GM19035 (cell line): Measurements from ENCODE around the gene CIAO3.

Experiments
- ATAC-seq: cut with Tn5 transposase; IDR thresholded peaks from one replicate; pipeline ENCODE4 v1.9.1; 2021; ENCODE audit not compliant: unreplicated experiment

The CIAO3 gene

DNA sequence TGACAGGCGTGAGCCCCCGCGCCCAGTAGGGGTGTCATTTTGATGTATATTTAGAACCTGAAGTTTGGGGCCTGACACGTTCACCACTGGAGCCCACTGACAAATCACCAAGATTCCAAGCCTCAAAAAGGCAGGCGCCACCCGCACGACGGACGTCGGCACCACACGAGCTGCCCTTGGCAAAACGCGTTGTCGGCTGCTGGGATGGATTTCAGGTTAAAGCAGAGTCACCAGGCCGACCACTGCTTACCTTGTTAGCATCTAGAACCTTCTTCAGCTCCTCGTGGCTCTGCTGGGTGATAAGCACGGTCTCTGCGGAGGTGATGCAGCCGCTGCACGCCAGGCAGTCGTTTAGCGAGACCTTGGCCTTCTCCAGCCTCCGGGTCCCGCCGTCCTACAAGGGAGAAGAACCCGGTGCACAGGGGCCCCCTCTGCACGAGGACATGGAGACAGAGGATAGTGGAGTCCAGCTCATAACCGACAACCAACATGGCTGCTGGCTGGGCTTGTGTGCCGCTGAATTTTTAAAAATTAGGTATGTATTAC is 3.8 kb downstream of the CIAO3 start:
- no peak for ATAC-seq

DNA sequence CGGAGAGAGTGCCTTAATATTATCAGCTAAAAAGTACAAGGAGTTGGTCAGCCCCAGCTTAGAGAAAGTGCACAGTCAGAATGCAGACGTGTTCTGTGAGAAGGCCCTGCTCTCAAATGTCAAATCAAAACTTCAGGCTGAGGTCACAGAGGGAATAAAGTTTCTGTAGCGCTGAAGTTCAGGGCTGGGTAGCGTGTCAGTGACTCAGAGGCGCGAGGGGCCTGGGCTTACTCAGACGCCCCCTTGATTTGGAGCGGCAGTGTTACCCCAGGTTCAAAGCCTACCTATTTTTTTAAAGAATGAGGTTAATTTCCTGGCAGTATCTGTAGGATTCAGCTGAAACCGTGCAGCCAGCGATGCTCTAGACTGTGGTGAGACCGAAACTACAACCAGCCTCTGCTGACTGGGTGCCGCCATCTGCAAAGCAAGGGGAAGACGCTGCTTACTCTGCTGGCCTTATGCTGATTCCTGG is 4.8 kb downstream of the CIAO3 start:
- peak; percentile 34 for ATAC-seq

DNA sequence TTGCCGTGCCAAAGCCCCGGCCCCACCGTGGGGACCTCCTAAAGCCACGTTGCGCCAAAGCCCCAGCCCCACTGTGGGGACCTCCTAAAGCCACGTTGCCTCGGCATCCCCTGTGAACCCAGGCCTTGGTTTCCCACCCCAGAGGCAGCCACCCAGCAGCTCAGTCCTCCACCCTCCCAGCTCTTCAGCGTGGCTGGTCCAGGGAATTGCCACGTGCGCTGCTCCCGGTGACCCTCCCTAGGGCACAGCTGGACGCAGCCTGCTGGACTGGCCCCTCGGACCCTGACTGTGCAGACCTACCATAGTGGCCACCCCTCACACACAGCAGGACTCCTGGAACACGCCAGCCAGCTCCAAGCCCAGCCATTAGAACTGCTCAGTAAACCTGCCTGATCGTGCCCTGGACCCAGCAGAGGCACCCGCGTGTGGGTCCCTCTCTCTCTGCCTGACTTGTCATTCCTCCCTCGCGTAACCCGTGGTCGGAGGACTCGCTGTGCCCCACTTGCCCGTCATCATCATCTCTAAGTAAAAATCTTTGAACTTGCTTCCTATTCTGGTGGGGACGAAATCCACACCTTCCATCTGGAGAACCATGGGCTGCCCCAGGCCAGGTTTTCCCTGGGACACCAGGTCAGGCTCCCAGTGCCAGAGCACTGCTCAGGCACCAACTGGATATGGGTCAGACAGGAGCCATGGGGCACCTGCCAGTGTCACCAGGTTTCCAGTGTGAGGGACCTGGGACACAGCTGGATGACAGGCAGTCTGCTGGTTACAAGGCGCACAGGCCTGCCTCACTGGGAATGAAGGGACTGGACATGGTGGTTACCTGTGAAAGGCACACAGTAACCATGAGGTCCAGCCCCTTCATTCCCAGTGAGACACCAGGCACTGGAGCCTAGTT is 5.6 kb downstream of the CIAO3 start:
- no peak for ATAC-seq

DNA sequence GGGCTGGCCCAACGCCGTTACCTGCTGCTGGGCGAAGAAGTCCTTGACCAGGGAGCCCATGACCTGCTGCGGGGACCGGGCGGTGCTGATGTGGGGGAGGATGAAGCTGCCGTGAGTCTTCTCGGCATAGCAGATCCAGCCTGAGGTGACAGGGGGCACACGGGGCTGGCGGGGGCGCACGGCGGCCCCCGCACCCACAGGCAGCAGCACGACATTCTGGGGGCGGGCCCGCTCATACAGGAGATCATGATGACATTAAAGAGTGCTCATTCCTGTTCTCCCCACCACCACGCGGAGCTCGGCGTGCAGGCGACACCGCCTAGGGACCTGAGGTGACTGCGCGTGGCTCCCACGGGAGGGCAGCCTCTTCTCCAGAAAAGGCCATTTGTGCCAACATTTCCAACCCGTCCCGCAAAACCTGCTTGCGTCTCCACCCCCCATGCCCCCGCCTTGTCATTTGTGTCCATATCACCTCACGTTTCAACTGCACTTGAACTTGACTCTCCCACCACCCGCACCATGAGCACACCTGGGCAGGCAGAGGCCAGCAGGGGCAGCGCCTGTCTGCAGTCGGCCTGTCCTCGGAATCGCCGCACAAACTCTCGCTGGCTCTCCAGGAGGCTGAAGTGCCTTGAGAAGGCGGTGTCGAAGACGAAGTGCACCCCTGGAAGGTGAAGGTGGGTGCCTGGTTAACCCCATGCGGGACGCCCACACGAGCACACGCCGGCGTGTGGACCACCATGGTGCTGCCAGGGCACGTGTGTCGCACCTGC is 6.4 kb downstream of the CIAO3 start:
- no peak for ATAC-seq

DNA sequence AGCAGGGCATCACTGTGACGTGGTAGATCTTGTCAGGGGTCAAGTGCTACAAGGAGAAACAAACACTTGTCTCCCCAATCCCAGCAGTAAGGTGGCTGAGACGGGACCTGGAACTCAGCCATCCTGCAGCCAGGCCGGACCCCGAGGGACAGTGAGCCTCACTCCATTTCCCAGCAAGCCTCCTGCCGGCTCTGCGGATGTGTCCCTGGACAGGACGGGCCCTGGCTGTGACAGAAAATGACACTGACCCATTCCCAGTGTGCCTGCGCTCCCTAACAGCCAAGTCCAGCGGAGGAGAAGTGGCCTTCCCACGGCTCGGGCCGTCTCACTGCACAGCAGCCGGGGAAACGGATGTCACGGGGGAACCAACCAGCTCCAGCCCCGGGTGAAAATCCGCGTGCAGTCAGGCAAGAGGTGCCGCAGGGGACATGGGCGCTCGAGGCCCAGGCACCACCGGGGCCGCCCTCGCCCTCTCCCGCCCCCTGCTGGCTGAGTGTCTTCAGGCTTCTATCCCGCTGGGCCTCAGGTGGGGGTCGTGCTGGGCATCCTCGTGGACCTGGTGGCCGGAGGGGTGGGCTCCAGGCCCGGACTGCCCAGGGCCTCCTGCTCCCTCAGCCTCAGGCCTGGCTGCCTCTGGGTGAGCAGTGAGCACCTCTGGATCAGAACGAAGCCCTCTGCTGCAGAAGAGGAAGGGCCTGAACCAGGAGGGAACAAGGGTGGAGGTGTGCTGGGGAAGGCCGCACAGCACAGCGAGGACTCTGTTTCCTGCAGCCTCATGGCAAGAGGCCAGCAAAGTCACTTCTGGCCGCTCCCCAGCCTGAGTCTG is 7.2 kb downstream of the CIAO3 start:
- no peak for ATAC-seq

DNA sequence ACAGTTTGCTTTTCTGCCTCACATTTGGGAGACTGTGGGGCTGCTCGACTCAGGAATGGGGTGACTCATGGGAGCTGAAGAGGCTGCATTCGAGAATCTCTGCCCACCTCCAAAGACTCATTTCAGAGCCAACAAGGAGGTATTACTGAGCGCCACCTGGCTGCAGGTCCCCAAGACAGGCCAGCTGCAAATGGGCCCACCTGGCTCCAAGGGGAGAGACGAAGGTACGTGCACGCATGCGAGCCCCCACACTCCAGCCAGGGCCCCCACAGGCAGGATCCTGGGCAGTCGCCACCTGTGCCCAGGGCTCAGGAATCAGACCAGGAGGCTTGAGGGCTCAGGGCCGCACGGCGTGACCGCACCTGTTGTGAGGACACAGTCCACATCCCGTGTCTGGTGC is 7.9 kb downstream of the CIAO3 start:
- no peak for ATAC-seq

DNA sequence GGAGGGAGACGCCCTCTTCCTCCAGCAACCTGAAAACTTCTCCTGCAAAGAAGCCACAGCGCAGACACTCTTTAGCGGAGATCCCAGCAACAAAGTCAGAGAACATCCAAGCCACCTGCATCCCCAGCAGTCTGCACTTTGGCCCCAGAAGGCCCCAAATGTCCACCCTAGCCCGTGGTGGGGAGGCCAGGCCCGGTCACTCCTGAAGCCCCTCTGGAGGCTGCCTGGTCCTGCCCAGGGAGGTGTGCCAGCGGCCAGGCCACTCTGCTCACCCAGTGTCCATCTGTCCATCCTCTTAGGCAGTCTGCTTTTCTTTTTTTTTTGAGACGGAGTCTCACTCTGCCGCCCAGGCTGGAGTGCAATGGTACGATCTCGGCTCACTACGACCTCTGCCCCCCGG is 8.5 kb downstream of the CIAO3 start:
- no peak for ATAC-seq

DNA sequence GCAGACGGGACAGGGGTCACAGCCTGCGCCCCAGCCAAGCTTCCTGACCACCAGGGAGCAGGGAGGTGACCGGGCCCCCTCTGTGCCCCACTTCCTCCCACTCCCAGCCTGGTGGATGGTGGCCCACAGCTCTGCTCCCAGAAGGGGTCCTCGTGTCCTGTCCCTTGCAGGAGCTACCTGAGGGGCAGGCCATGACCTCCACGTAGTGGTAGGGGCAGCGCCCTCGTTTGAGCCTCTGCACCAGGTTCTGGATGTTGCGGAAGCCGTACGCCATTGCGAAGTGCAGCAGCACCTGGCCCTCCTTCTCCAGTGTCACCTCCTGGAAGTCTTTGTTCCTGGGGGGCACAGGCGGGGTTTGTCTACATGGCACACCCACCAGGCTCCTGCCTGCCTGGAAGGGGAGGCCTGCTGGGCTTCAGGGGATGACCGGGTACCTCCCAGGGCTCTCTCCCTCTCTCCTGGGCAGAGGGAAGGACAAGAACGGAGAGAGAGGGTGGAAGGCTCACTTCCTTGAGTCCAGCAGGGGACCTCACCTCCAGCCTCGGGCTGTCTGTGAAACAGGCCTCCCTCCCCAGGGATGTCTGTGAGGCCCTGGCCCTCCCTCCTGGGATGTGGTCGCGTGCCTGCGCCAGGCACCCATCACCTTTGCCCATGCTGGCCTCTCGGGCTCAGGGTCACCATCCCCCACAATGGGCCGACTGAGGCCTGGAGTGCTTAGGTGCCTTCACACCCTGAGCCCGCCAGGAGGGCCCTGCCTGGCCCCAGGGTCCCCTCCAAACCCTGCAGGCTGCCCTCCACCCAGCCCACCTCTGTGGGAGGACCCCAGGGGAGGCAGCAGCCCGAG is 9.9 kb downstream of the CIAO3 start:
- no peak for ATAC-seq

DNA sequence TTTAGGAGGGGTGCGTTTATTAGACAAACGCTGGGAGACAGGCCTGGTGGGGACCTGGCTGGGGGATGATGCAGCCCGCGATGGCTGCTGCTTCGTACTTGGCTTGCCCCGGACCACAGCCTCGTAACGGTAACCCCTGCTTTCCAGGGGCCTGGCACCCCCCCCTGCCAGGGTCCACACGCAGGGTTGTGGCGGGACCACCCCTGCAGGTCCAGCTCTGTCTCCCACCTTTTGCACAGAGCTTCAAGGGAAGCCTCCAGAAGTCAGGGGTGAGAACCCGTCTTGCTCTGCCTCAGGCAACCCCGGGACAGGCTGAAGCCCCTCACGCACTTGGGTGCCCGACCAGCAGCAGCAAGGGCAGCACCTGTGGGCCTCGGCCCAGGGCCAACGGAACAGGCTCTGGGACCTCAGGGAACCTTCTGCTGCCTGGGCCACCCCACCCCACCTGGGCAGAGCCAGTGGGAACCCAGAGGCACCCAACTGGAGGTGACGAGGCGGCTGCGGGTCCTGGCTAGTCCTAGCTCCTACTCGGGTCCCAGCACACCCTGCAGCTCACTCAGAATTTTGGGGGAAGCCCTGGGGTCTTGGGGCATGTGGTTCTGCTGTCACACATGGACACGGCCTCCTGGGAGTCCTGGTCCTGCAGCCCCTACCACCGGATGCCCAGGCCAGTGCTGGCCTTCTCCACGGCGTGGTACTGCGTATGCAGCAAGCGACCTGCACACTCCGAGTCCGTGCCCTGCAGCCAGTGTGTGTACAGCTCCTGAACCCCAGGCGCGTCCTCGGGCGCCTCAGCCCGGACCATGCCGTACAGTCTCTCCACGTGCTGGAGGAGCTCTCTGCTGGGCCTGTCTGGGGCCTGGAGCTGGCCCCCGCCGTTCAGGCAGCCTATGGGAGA is 10.8 kb downstream of the CIAO3 start:
- ATAC-seq: no peak

DNA sequence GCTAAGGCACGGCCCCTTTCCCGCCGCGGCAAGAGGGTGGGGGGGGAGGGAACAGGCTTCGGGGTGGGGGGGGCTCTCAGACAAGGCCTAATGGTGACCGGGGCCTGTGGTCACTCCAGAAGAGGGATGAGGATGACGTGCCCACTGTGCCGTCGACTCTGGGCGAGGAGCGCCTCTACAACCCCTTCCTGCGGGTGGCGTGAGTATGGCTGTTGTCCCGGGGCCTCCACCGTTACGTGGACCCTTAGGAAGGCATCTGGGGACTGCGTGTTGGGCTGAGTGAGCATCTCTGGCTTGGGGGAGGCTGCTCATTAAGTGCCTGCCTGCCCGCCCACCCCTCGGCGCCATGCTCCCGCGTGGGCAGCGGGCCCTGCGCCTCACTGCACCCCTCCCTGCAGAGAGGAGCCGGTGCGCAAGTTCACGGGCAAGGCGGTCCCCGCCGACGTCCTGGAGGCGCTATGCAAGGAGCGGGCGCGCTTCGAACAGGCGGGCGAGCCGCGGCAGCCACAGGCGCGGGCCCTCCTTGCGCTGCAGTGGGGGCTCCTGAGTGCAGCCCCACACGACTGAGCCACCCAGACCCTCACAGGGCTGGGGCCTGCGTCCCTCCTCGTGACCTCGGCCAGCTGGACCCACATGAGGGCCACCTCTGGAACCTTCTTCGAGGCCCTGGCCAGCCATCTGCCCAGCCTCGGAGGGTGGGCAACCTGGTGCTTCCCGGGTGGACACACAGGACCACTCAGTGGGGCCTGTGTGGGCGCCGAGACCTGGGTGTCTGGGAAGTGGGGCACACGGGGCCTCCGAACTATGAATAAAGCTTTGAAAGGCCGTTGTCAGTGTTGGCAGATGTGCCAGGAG is 11.7 kb downstream of the CIAO3 start:
- ATAC-seq: no peak

DNA sequence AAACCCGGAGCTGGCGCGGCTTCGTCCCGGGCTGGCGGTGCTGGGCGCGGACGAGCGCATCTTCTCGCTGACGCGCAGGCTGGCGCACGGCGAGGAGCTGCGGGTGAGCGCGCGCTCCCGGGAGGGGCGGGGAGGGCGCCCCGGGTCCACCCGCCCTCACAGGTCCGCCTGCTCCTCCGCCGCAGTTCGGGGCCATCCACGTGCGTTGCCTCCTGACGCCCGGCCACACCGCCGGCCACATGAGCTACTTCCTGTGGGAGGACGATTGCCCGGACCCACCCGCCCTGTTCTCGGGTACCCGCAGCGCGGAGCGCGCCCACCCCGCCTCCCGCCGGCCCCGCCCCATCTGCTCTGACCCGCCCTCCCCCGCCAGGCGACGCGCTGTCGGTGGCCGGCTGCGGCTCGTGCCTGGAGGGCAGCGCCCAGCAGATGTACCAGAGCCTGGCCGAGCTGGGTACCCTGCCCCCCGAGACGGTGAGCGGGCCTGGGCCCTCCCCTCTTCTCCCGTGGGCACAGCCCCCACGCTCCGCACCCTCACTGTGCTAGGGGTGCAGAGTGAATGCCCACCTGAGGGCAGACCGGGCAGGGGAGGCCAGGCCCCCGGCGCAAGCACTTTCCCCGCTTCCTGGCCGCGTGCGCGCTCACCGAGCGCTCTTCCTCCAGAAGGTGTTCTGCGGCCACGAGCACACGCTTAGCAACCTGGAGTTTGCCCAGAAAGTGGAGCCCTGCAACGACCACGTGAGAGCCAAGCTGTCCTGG is 12.5 kb downstream of the CIAO3 start:
- peak; percentile 36 for ATAC-seq

DNA sequence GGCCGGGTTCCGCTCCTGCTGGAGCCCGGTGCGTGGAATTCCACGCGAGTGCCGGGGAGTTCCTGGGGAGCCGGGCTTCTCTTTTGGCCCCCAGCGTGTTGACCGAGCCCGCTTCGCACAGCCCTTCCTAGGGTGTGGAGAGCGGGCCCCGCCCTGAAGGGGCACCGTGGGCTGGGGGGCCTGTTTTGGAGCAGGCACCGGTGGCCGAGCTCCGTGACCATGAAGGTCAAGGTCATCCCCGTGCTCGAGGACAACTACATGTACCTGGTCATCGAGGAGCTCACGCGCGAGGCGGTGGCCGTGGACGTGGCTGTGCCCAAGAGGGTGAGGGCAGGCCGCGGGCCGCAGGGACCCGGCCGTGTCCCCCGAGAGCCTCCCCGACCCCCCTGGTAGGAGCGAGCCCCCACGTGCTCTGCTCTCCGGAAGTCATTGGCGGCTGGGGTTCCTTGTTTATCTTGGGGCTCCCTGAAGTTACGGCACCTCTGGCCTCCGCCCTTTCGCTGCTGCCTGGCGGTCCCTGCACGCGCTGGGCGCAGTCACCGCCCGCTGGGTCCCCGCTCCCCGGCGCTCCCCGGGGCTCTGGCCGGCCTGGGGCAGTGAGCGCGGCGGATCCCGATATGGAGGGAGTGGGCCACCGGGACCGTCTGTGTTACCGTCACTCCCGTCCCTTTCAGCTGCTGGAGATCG is 13.4 kb downstream of the CIAO3 start:
- peak; percentile 13 for ATAC-seq

DNA sequence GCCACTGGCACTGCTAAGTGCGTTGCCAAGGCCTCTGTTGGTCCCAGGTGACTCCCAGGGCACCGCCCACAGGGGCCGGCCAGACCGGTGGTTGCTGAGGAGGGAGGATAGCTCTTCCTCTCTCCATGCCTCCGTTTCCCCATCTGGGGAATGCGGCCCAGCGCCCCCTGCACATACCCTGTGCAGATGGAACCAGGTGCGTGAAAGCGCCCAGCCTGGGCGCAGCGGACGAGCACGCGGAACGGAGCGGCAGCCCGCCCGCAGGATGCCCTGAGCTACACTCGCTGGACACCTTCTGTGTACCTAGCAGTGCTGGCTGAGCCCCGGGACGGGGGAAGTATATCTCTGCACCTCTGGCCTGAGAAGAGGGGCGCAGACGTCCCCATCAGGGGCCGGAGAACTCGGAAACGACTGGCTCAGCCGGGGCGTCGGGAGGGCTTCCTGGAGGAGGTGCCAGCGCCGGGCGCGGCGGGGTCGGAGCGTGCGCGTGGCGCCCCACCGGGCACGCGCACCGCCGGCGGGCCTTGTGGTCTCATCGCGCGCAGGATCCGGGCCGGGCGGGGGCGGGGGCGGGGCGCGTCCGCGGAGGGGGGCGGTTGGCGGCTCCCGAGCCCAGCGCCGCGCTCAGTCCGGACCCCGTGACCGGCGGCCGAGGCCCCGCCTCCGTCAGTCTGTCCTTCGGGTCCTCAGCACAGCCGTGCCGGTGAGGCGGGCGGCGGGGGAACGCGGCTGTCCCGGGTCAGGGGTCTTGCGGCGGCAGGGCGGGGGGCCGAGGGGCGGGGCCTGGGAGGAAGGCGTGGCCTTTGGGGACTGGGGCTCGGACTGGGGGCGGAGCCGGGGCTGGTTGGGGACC is 14.1 kb downstream of the CIAO3 start, which contains the start of the genes CCDC78 and HAGHL:
Gene CCDC78 (minus strand): TSS at position 6 of the 853 bp plus-strand sequence. CDS start 76 bp downstream, outside the sequence.
Gene HAGHL (plus strand): TSS at position 669 of the 853 bp plus-strand sequence. CDS start 404 bp downstream, outside the sequence.
- peak; percentile 32 for ATAC-seq

DNA sequence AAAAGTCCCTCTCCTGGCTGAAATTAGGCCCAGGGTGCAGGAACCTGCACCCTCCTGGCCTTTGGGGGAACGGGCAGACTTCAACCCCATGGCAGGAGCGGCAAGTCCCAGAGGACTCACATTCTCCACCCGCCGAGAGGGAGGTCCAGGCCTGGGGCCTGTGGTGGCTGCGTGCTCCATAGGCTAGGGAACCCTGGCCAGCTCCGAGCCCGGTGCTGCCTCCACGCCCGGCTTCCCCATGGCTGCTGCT is 14.7 kb downstream of the CIAO3 start:
- ATAC-seq: no peak

DNA sequence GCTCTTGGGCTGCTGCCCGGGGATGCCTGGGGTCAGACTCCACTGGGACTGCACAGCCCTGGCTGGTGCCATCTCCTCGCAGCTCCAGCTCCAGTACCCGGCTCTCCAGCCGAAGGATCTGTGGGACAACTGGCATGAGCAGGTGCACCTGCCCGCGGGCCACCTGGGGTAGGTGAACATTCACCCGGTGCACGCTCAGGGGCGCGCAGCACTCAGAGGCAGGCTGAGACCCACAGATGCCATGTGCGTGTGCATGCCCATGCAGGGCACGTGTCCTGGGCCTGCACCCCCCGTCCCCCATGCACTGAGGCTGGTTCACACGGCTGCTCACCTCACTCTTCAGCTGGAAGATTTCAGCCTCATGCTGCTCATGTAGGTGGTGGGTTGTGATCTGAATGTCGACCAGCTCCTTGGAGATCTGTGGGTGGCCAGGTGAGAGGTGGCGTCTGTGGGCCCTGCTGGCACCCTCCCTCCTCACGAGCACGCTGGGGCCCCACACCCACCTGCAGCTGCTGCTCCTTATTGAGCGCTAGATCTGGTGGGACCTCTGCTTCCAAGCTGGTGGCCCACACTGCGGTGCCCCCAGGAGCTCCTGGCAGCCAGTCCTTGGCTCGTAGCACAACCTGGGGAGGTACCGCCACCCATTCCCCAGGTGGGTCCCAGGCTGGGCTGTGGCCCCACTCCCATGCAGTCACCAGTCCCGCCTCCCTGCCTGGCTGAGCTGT is 15.2 kb downstream of the CIAO3 start:
- no peak for ATAC-seq
